ENCODE measurements around the gene CCSER1. TPM values are rescaled to one million over a fixed set of nuclear protein-coding genes. Genes with fewer than 3 reads are reported as not detected.
A peak's percentile ranks its signal among the peaks of the same experiment; 100 is the strongest.
"Not testable (repeated sequence)": the region's sequence is repeated elsewhere in the genome, so short reads cannot be mapped to it uniquely, and the experiment has no call there.

The CCSER1 gene
- polyA plus RNA-seq, 3 donors from 2014 or later: 0.13 to 0.99 (median 0.90) TPM

- no peaks in the 10 kb centered on the region for H3K4me1 Mint-ChIP-seq
- no peaks in the 10 kb centered on the region for H3K36me3 Mint-ChIP-seq
- no peaks in the 10 kb centered on the region for H3K27me3 Mint-ChIP-seq (ENCODE audit: low read depth in 3 of 3)
- no peak for DNase-seq
- H3K9me3 Mint-ChIP-seq: peaks cover 0 to 28% (median 8%) of the 10 kb centered on the region in 6 donors
- no peak overlapping the region for H3K27ac Mint-ChIP-seq
- no peak overlapping the region for H3K4me3 Mint-ChIP-seq
Measured at GRCh38 chr4:91123742-91124141, 996.5 kb downstream of the CCSER1 start.

DNA sequence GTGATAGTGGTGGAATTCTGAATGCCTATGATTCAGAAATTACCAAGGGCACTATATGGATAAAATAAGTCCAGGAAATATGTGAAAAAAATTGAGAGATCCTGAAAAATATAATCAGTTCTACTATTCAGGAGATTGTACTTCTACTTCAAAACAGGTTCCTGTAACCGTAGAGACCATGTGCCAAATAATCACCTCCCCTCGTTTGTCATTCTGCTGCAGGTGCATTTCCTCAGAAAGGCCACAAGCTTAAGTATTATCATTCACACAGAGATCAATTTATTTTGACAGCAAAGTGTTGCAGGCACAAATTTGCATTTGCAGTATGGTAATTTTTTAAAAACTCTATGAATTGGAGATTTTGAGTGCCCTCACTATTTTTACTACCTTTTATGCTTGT is 1000.0 kb downstream of the CCSER1 start:
- Mint-ChIP-seq H3K4me1 (no peaks in the 10 kb centered on the region), H3K27me3 (ENCODE audit: low read depth in 3 of 3) (peaks cover 0 to 1% (median 0%) of the 10 kb centered on the region in 3 donors), H3K36me3 (no peaks in the 10 kb centered on the region), H3K4me3 (no peak overlapping the region), H3K27ac (no peak overlapping the region), H3K9me3 (peaks cover 0 to 30% (median 8%) of the 10 kb centered on the region in 6 donors)
- no peak for DNase-seq

DNA sequence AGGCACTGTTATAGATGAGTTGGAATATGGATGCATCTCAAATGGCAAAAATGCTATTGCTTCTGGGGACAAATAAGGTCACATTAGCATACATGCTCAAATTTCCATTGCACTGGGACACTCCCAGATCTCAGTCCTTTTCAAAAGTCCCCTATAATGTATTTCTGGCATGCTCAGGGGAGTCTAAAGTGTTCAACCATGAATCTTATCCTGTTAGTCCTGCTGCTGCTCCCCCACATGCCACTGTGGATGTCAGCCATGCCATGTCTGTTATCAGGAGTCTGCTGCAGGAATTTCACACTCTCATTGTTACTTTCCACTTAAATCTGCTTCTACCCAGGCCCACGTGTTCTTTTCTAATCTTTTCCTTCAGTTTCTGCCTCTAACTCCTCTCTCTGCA is 1000.6 kb downstream of the CCSER1 start:
- peaks cover 1 to 29% (median 5%) of the 10 kb centered on the region in 6 donors for H3K9me3 Mint-ChIP-seq
- DNase-seq: no peak
- peaks cover 0 to 1% (median 0%) of the 10 kb centered on the region in 3 donors for H3K27me3 Mint-ChIP-seq (ENCODE audit: low read depth in 3 of 3)
- H3K36me3 Mint-ChIP-seq: no peaks in the 10 kb centered on the region
- no peak overlapping the region for H3K27ac Mint-ChIP-seq
- H3K4me3 Mint-ChIP-seq: no peak overlapping the region
- no peaks in the 10 kb centered on the region for H3K4me1 Mint-ChIP-seq

GRCh38 chr4:91128519-91128918 is 1001.3 kb downstream of the CCSER1 start:
- Mint-ChIP-seq H3K9me3 (peaks cover 3 to 34% (median 9%) of the 10 kb centered on the region in 6 donors), H3K4me3 (no peak overlapping the region), H3K36me3 (no peaks in the 10 kb centered on the region), H3K27me3 (ENCODE audit: low read depth in 3 of 3) (peaks cover 0 to 1% (median 0%) of the 10 kb centered on the region in 3 donors), H3K27ac (no peak overlapping the region), H3K4me1 (no peaks in the 10 kb centered on the region)
- DNase-seq: no peak

- H3K4me3 Mint-ChIP-seq: no peak overlapping the region
- H3K27me3 Mint-ChIP-seq (ENCODE audit: low read depth in 3 of 3): peaks cover 0 to 2% (median 0%) of the 10 kb centered on the region in 3 donors
- H3K4me1 Mint-ChIP-seq: no peaks in the 10 kb centered on the region
- H3K9me3 Mint-ChIP-seq: peaks cover 19 to 59% (median 50%) of the 10 kb centered on the region in 6 donors
- no peak overlapping the region for H3K27ac Mint-ChIP-seq
- H3K36me3 Mint-ChIP-seq: peaks cover 0 to 4% (median 0%) of the 10 kb centered on the region in 3 donors
- DNase-seq: no peak
Measured at GRCh38 chr4:91147067-91147466, 1019.9 kb downstream of the CCSER1 start.

GRCh38 chr4:91154041-91154440 is 1026.8 kb downstream of the CCSER1 start:
- H3K27me3 Mint-ChIP-seq (ENCODE audit: low read depth in 3 of 3); DNase-seq; H3K36me3 Mint-ChIP-seq; H3K4me3 Mint-ChIP-seq; H3K27ac Mint-ChIP-seq; H3K4me1 Mint-ChIP-seq: not testable (repeated sequence)
- H3K9me3 Mint-ChIP-seq: peaks cover 26 to 47% (median 37%) of the 10 kb centered on the region in 6 donors

DNA sequence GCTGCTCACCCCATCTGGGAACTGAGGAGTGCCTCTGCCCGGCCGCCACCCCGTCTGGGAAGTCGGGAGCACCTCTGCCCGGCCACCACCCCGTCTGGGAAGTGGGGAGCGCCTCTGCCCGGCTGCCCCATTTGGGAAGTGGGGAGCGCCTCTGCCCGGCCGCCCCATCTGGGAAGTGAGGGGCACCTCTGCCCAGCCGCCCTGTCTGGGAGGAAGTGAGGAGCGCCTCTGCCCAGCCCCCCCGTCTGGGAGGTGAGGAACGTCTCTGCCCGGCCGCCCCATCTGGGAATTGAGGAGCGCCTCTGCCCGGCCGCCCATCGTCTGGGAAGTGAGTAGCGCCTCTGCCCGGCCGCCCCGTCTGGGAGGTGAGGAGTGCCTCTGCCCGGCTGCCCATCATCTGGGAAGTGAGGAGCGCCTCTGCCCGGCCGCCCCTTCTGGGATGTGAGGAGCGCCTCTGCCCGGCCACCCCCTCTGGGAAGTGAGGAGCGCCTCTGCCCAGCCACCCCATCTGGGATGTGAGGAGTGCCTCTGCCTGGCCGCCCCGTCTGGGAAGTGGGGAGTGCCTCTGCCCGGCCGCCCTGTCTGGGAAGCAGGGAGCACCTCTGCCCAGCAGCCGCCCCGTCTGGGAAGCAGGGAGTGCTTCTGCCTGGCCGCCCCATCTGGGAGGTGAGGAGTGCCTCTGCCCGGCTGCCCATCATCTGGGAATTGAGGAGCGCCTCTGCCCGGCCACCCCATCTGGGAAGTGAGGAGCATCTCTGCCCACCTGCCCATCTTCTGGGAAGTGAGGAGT is 1040.9 kb downstream of the CCSER1 start:
- not testable (repeated sequence) for DNase-seq; H3K27ac Mint-ChIP-seq; H3K4me3 Mint-ChIP-seq; H3K27me3 Mint-ChIP-seq (ENCODE audit: low read depth in 3 of 3); H3K4me1 Mint-ChIP-seq; H3K36me3 Mint-ChIP-seq
- H3K9me3 Mint-ChIP-seq: peaks cover 7 to 49% (median 25%) of the 10 kb centered on the region in 6 donors

DNA sequence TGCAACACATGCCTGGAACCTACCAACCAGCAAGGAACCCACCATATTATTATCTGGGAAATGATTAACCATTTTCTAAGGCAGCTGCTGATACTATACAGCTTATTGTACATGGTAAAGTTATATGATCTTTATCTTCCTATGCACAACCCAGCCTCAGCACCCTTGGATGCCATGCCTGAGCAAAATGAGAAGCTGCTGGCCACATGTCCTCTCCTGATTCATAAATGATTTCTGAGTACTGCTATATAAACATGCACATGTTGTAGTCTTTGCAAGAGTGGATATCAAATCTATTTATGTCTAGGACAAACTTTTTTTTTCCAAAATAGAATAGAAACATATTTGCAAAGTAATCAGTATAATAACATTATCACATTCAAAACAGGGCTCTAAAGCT is 1043.6 kb downstream of the CCSER1 start:
- no peak overlapping the region for H3K4me3 Mint-ChIP-seq
- H3K27me3 Mint-ChIP-seq (ENCODE audit: low read depth in 3 of 3): no peaks in the 10 kb centered on the region
- no peaks in the 10 kb centered on the region for H3K36me3 Mint-ChIP-seq
- H3K9me3 Mint-ChIP-seq: peaks cover 2 to 34% (median 13%) of the 10 kb centered on the region in 6 donors
- no peak overlapping the region for H3K27ac Mint-ChIP-seq
- no peak for DNase-seq
- H3K4me1 Mint-ChIP-seq: no peaks in the 10 kb centered on the region

GRCh38 chr4:91171217-91171616 is 1044.0 kb downstream of the CCSER1 start:
- no peak overlapping the region for H3K27ac Mint-ChIP-seq
- H3K36me3 Mint-ChIP-seq: no peaks in the 10 kb centered on the region
- H3K4me1 Mint-ChIP-seq: no peaks in the 10 kb centered on the region
- H3K4me3 Mint-ChIP-seq: no peak overlapping the region
- H3K9me3 Mint-ChIP-seq: peaks cover 4 to 35% (median 15%) of the 10 kb centered on the region in 6 donors
- no peaks in the 10 kb centered on the region for H3K27me3 Mint-ChIP-seq (ENCODE audit: low read depth in 3 of 3)
- no peak for DNase-seq

DNA sequence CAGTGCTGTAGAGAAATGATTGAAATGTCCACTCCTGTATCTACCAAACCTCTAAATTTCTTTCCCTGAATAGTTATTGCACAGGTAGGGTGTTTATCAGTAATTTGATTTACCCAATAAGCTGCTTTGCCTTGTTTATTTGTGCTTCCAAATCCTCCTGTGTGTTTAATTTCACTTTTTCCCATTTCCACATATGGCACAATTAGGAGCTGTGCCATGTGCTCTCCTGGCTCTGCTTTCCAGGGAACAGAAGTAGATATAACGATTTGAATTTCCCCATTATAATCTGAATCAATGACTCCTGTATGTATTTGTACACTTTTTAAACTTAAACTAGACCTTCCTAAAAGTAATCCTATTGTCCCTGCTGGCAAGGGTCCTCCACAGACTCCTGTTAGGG is 1057.9 kb downstream of the CCSER1 start:
- not testable (repeated sequence) for DNase-seq; H3K27me3 Mint-ChIP-seq (ENCODE audit: low read depth in 3 of 3); H3K27ac Mint-ChIP-seq; H3K4me3 Mint-ChIP-seq; H3K4me1 Mint-ChIP-seq; H3K36me3 Mint-ChIP-seq
- peaks cover 17 to 60% (median 25%) of the 10 kb centered on the region in 6 donors for H3K9me3 Mint-ChIP-seq

GRCh38 chr4:91198951-91199350 is 1071.8 kb downstream of the CCSER1 start:
- H3K27ac Mint-ChIP-seq: no peak overlapping the region
- no peaks in the 10 kb centered on the region for H3K4me1 Mint-ChIP-seq
- peaks cover 3 to 27% (median 16%) of the 10 kb centered on the region in 6 donors for H3K9me3 Mint-ChIP-seq
- no peak for DNase-seq
- peaks cover 0 to 2% (median 0%) of the 10 kb centered on the region in 3 donors for H3K27me3 Mint-ChIP-seq (ENCODE audit: low read depth in 3 of 3)
- no peaks in the 10 kb centered on the region for H3K36me3 Mint-ChIP-seq
- H3K4me3 Mint-ChIP-seq: peak overlapping the region in 1 of 5 donors; percentile 14

DNA sequence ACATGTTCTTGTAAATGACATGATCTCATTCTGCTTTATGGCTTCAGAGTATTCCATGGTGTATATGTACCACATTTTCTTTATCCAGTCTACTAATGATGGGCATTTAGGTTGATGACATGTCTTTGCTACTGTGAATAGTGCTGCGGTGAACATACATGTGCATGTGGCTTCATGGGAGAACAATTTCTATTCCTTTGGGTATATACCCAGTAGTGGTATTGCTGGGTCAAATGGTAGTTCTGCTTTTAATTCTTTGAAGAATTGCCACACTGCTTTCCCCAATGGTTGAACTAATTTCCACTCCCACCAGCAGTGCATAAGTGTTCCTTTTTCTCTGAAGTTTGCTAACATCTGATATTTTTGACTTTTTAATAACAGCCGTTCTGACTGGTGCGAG is 1080.3 kb downstream of the CCSER1 start:
- no peaks in the 10 kb centered on the region for H3K27me3 Mint-ChIP-seq (ENCODE audit: low read depth in 3 of 3)
- peaks cover 3 to 36% (median 16%) of the 10 kb centered on the region in 6 donors for H3K9me3 Mint-ChIP-seq
- no peak overlapping the region for H3K4me3 Mint-ChIP-seq
- no peak overlapping the region for H3K27ac Mint-ChIP-seq
- no peak for DNase-seq
- no peaks in the 10 kb centered on the region for H3K36me3 Mint-ChIP-seq
- no peaks in the 10 kb centered on the region for H3K4me1 Mint-ChIP-seq

GRCh38 chr4:91212211-91212610 is 1085.0 kb downstream of the CCSER1 start:
- no peaks in the 10 kb centered on the region for H3K27me3 Mint-ChIP-seq (ENCODE audit: low read depth in 3 of 3)
- peaks cover 3 to 59% (median 29%) of the 10 kb centered on the region in 6 donors for H3K9me3 Mint-ChIP-seq
- no peak overlapping the region for H3K27ac Mint-ChIP-seq
- H3K4me3 Mint-ChIP-seq: no peak overlapping the region
- no peak for DNase-seq
- H3K4me1 Mint-ChIP-seq: no peaks in the 10 kb centered on the region
- no peaks in the 10 kb centered on the region for H3K36me3 Mint-ChIP-seq

GRCh38 chr4:91217831-91218403 is 1090.7 kb downstream of the CCSER1 start:
- not testable (repeated sequence) for DNase-seq

More at GRCh38 chr4:91217831-91218403, 1090.7 kb downstream of the CCSER1 start:
- not testable (repeated sequence) for H3K27me3 Mint-ChIP-seq (ENCODE audit: low read depth in 3 of 3); H3K36me3 Mint-ChIP-seq; H3K27ac Mint-ChIP-seq; H3K4me1 Mint-ChIP-seq; H3K4me3 Mint-ChIP-seq
- peaks cover 2 to 35% (median 23%) of the 10 kb centered on the region in 6 donors for H3K9me3 Mint-ChIP-seq

Data from immature natural killer cell (primary cell).